Ishikawa (cell line): ENCODE measurements around the gene CDNF.

Experiments used
- CEBPB ChIP-seq: IDR thresholded peaks from 2 replicates; pipeline ENCODE4 v1.6.1; 2012
- CREB1 ChIP-seq: IDR thresholded peaks from 2 replicates; pipeline ENCODE4 v1.6.1; 2012; ENCODE audit warnings: low read depth
- EGR1 ChIP-seq: IDR thresholded peaks from 2 replicates; pipeline ENCODE4 v1.6.1; 2012
- EP300 ChIP-seq: IDR thresholded peaks from 2 replicates; pipeline ENCODE4 v1.6.1; 2012; ENCODE audit warnings: borderline replicate concordance
- FOXM1 ChIP-seq: IDR thresholded peaks from 2 replicates; pipeline ENCODE4 v1.6.1; 2012; ENCODE audit warnings: low read depth, borderline replicate concordance
- NFIC ChIP-seq: IDR thresholded peaks from 2 replicates; pipeline ENCODE4 v1.6.1; 2012
- RAD21 ChIP-seq: IDR thresholded peaks from 2 replicates; pipeline ENCODE4 v1.6.1; 2012; ENCODE audit warnings: low read depth
- TAF1 ChIP-seq: IDR thresholded peaks from 2 replicates; pipeline ENCODE4 v1.6.1; 2012; ENCODE audit warnings: low read depth, mild to moderate bottlenecking
- YY1 ChIP-seq: IDR thresholded peaks from 2 replicates; pipeline ENCODE4 v1.6.1; 2012; ENCODE audit warnings: low read depth
- ZBTB7A ChIP-seq: IDR thresholded peaks from 2 replicates; pipeline ENCODE4 v1.6.1; 2012; ENCODE audit warnings: low read depth
- TF ChIP-seq, protein P1 (sequence below): IDR thresholded peaks from 2 replicates; pipeline ENCODE4 v1.6.1; 2012; ENCODE audit warnings: low read depth, mild to moderate bottlenecking
- TF ChIP-seq, protein P2 (sequence below): IDR thresholded peaks from 2 replicates; pipeline ENCODE4 v1.6.1; 2012
- TF ChIP-seq, protein P3 (sequence below): IDR thresholded peaks from 2 replicates; pipeline ENCODE4 v1.6.1; 2012

DNA sequence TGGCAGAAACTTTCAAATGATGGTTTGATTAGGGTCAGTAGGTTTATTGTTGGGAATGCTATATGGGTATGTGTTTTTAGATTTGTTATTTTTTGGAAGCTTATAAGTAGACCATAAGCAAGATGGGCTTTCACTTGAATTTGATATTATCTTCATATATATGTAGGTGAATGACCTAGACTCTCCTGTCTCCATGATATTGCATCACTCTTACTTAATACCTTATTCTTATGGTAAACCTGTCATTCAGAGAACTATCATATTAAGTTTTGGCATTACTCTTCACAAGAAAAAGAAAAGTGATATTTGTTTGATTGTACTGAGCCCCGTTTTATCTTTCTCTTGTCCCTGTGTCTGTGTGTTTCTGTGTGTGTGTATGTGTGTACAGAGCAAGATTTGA lies 17.6 kb upstream of the CDNF start:
- no peak for TF ChIP-seq EP300
- TF ChIP-seq, protein P1, sequence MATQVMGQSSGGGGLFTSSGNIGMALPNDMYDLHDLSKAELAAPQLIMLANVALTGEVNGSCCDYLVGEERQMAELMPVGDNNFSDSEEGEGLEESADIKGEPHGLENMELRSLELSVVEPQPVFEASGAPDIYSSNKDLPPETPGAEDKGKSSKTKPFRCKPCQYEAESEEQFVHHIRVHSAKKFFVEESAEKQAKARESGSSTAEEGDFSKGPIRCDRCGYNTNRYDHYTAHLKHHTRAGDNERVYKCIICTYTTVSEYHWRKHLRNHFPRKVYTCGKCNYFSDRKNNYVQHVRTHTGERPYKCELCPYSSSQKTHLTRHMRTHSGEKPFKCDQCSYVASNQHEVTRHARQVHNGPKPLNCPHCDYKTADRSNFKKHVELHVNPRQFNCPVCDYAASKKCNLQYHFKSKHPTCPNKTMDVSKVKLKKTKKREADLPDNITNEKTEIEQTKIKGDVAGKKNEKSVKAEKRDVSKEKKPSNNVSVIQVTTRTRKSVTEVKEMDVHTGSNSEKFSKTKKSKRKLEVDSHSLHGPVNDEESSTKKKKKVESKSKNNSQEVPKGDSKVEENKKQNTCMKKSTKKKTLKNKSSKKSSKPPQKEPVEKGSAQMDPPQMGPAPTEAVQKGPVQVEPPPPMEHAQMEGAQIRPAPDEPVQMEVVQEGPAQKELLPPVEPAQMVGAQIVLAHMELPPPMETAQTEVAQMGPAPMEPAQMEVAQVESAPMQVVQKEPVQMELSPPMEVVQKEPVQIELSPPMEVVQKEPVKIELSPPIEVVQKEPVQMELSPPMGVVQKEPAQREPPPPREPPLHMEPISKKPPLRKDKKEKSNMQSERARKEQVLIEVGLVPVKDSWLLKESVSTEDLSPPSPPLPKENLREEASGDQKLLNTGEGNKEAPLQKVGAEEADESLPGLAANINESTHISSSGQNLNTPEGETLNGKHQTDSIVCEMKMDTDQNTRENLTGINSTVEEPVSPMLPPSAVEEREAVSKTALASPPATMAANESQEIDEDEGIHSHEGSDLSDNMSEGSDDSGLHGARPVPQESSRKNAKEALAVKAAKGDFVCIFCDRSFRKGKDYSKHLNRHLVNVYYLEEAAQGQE: no peak
- TF ChIP-seq, protein P2, sequence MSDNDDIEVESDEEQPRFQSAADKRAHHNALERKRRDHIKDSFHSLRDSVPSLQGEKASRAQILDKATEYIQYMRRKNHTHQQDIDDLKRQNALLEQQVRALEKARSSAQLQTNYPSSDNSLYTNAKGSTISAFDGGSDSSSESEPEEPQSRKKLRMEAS: no peak
- no peak for TF ChIP-seq FOXM1
- no peak for TF ChIP-seq ZBTB7A
- TF ChIP-seq, protein P3, sequence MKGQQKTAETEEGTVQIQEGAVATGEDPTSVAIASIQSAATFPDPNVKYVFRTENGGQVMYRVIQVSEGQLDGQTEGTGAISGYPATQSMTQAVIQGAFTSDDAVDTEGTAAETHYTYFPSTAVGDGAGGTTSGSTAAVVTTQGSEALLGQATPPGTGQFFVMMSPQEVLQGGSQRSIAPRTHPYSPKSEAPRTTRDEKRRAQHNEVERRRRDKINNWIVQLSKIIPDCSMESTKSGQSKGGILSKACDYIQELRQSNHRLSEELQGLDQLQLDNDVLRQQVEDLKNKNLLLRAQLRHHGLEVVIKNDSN: no peak
- TF ChIP-seq YY1: no peak
- no peak for TF ChIP-seq RAD21
- no peak for TF ChIP-seq EGR1
- no peak for TF ChIP-seq TAF1
- TF ChIP-seq NFIC: no peak
- TF ChIP-seq CEBPB: no peak
- TF ChIP-seq CREB1: no peak
